DND-41 (cell line): ENCODE results near the gene KATNAL1.

Source experiments
- ATAC-seq: fragments of 200-7000 bp; cut with Tn5 transposase; 3 replicates; pipeline ENCODE4 v1.9.1; 2021; ENCODE audit warnings: low read depth; ENCODE audit not compliant: insufficient read depth
- DNase-seq: peaks from one replicate; pipeline ENCODE4 v3.0.0-alpha.2; 2020
- H2AFZ ChIP-seq: 2 replicates; pipeline ENCODE4 v1.6.0; 2012; ENCODE audit warnings: low read depth, low read length
- H3K27ac ChIP-seq: 2 replicates; pipeline ENCODE4 v1.5.1; 2012; ENCODE audit warnings: low read length, inconsistent platforms
- H3K27me3 ChIP-seq: fragments of 200-600 bp; sonication (generic); 2 replicates; pipeline ENCODE4 v1.6.0; 2012; ENCODE audit warnings: low read length, mild to moderate bottlenecking, inconsistent platforms; ENCODE audit not compliant: insufficient read depth, poor library complexity
- H3K36me3 ChIP-seq: 2 replicates; pipeline ENCODE4 v1.5.1; 2012; ENCODE audit warnings: low read length, inconsistent platforms; ENCODE audit not compliant: insufficient read depth
- H3K4me1 ChIP-seq: 2 replicates; pipeline ENCODE4 v1.5.1; 2012; ENCODE audit warnings: mild to moderate bottlenecking, low read length; ENCODE audit not compliant: insufficient read depth
- H3K4me2 ChIP-seq: 2 replicates; pipeline ENCODE4 v1.6.0; 2012; ENCODE audit warnings: mild to moderate bottlenecking, moderate library complexity, low read length, inconsistent platforms; ENCODE audit not compliant: insufficient read depth
- H3K4me3 ChIP-seq, 2 experiments: fragments of 200-600 bp in 1 of 2; shearing (Covaris generic) in 1 of 2; 2 replicates each; pipeline ENCODE4 v1.5.1; 2012 to 2016; ENCODE audit warnings: inconsistent platforms in 2 of 2, low read length in 2 of 2, mild to moderate bottlenecking in 2 of 2, low read depth in 1 of 2, moderate library complexity in 1 of 2
- H3K79me2 ChIP-seq: 2 replicates; pipeline ENCODE4 v1.6.0; 2012; ENCODE audit warnings: low read length, inconsistent platforms; ENCODE audit not compliant: insufficient read depth
- H3K9ac ChIP-seq: 2 replicates; pipeline ENCODE4 v1.6.0; 2012; ENCODE audit warnings: low read depth, mild to moderate bottlenecking, inconsistent platforms, low read length, moderate library complexity
- H3K9me3 ChIP-seq: 2 replicates; pipeline ENCODE4 v1.5.1; 2012; ENCODE audit warnings: low read length, moderate library complexity, mild to moderate bottlenecking, inconsistent platforms; ENCODE audit not compliant: insufficient read depth, severe bottlenecking
- H4K20me1 ChIP-seq: 2 replicates; pipeline ENCODE4 v1.6.0; 2012; ENCODE audit warnings: low read length; ENCODE audit not compliant: insufficient read depth
- CTCF ChIP-seq: IDR thresholded peaks from 2 replicates; pipeline ENCODE4 v1.5.1; 2012; ENCODE audit warnings: borderline replicate concordance, low read length, moderate library complexity, mild to moderate bottlenecking; ENCODE audit not compliant: poor library complexity, severe bottlenecking; ENCODE audit errors: extremely low read depth
- EZH2 ChIP-seq: IDR thresholded peaks from 3 replicates; pipeline ENCODE4 v1.6.1; 2012; ENCODE audit warnings: borderline replicate concordance, low read depth, mild to moderate bottlenecking, moderate library complexity, low read length, inconsistent platforms; ENCODE audit not compliant: severe bottlenecking

KATNAL1 gene

GRCh38 chr13:30216111-30216510 is 91.2 kb downstream of the KATNAL1 start:
- Histone ChIP-seq H3K4me3 (no peak overlapping the region), H3K27ac (peak overlapping the region; percentile 11; the same call in 1 of the 2 replicates), H4K20me1 (no peaks in the 10 kb centered on the region), H3K9ac (no peak overlapping the region), H2AFZ (no peak overlapping the region), H3K9me3 (peaks cover 9% of the 10 kb centered on the region), H3K36me3 (peaks cover 58% of the 10 kb centered on the region), H3K4me1 (no peaks in the 10 kb centered on the region), H3K79me2 (peaks cover 24% of the 10 kb centered on the region), H3K4me2 (no peak overlapping the region), H3K27me3 (no peaks in the 10 kb centered on the region)
- no peak for TF ChIP-seq CTCF
- ATAC-seq (no peak), DNase-seq (no peak)

GRCh38 chr13:30212256-30212655 is 95.1 kb downstream of the KATNAL1 start:
- no peak for DNase-seq
- Histone ChIP-seq H3K36me3 (peaks cover 67% of the 10 kb centered on the region), H3K27ac (no peak overlapping the region), H2AFZ (no peak overlapping the region), H3K9ac (no peak overlapping the region), H3K4me3 (no peak overlapping the region), H3K9me3 (peaks cover 9% of the 10 kb centered on the region), H3K27me3 (no peaks in the 10 kb centered on the region), H4K20me1 (no peaks in the 10 kb centered on the region), H3K4me1 (no peaks in the 10 kb centered on the region), H3K79me2 (peaks cover 19% of the 10 kb centered on the region), H3K4me2 (no peak overlapping the region)
- TF ChIP-seq CTCF, result no peak
- no peak for ATAC-seq

GRCh38 chr13:30211745-30212144 is 95.6 kb downstream of the KATNAL1 start:
- no peaks in the 10 kb centered on the region for H3K27me3 ChIP-seq
- no peak for ATAC-seq
- no peak overlapping the region for H3K9ac ChIP-seq
- H3K9me3 ChIP-seq, result peaks cover 9% of the 10 kb centered on the region
- no peak overlapping the region for H3K4me3 ChIP-seq
- H3K36me3 ChIP-seq, result peaks cover 66% of the 10 kb centered on the region
- TF ChIP-seq EZH2 (no peak), CTCF (no peak)
- H3K27ac ChIP-seq, result no peak overlapping the region
- H3K79me2 ChIP-seq, result peaks cover 18% of the 10 kb centered on the region
- H3K4me2 ChIP-seq, result no peak overlapping the region
- H2AFZ ChIP-seq, result no peak overlapping the region
- no peaks in the 10 kb centered on the region for H3K4me1 ChIP-seq
- no peaks in the 10 kb centered on the region for H4K20me1 ChIP-seq
- no peak for DNase-seq

GRCh38 chr13:30204564-30204963 is 102.8 kb downstream of the KATNAL1 start:
- H3K4me2 ChIP-seq, result no peak overlapping the region
- H3K4me1 ChIP-seq, result no peaks in the 10 kb centered on the region
- no peaks in the 10 kb centered on the region for H3K9me3 ChIP-seq
- no peak overlapping the region for H3K27ac ChIP-seq
- H2AFZ ChIP-seq, result no peak overlapping the region
- ATAC-seq, result no peak
- TF ChIP-seq CTCF, result no peak
- TF ChIP-seq EZH2, result no peak
- no peak for DNase-seq
- no peaks in the 10 kb centered on the region for H3K27me3 ChIP-seq
- H3K9ac ChIP-seq, result no peak overlapping the region
- peaks cover 67% of the 10 kb centered on the region for H3K36me3 ChIP-seq
- H3K4me3 ChIP-seq, result no peak overlapping the region
- H4K20me1 ChIP-seq, result no peaks in the 10 kb centered on the region
- H3K79me2 ChIP-seq, result no peaks in the 10 kb centered on the region
